GM12801 (cell line): Measurements from ENCODE around the gene RBBP8.

Source experiments
- TF ChIP-seq, protein P1 (sequence below): IDR thresholded peaks from one replicate; pipeline ENCODE4 v1.5.1; 2011; ENCODE audit warnings: control low read depth; ENCODE audit not compliant: insufficient read length; ENCODE audit errors: extremely low read depth

The RBBP8 gene

DNA sequence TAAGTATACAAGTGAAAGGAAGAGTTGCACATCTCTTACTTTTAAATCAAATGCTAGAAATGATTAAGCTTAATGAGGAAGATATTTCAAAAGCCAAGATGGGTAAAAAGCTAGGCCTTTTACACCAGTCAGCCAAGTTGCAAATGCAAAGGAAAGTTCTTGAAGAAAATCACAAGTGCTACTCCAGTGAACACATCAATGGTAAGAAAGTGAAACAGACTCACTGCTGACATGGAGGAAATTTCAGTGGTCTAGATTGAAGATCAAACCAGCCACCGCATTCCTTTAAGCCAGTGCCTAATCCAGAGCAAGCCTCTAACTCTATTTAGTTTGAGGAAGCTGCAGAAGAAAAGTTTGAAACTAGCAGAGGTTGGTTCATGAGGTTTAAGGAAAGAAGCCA lies 79.1 kb downstream of the RBBP8 start:
- TF ChIP-seq, protein P1, sequence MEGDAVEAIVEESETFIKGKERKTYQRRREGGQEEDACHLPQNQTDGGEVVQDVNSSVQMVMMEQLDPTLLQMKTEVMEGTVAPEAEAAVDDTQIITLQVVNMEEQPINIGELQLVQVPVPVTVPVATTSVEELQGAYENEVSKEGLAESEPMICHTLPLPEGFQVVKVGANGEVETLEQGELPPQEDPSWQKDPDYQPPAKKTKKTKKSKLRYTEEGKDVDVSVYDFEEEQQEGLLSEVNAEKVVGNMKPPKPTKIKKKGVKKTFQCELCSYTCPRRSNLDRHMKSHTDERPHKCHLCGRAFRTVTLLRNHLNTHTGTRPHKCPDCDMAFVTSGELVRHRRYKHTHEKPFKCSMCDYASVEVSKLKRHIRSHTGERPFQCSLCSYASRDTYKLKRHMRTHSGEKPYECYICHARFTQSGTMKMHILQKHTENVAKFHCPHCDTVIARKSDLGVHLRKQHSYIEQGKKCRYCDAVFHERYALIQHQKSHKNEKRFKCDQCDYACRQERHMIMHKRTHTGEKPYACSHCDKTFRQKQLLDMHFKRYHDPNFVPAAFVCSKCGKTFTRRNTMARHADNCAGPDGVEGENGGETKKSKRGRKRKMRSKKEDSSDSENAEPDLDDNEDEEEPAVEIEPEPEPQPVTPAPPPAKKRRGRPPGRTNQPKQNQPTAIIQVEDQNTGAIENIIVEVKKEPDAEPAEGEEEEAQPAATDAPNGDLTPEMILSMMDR = no peak

DNA sequence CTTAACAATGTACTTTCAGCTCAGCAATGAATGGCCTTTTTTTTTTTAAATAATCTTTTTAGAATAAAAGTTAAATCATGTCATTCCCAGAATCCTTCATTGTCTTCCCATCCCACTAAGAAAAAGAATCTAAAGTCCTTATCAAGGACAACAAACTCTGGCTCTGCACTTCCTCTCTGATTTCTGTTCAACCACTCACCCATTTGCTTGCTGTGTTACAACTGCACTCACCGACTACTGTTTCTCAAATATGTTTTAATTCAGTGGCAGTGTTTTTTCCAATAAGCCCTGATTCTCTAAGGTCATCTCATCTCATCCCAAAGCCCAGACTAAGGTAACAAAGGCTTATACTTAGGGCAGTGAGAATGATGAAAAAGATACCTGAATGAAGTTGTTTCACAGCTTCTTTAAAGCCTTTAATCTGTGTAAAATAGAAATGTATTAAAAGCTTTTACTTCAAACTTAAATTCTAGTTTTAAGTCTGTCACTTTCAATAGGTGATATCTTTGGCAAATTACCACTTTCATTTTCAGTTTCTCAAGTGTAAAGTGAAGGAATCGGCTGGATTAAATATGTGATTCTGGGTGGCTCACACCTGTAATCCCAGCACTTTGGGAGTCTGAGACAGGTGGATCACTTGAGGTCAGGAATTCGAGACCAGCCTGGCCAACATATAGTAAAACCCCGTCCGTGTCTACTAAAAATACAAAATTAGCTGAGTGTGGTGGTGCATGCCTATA lies 87.6 kb downstream of the RBBP8 start:
- TF ChIP-seq, protein P1 = no peak

DNA sequence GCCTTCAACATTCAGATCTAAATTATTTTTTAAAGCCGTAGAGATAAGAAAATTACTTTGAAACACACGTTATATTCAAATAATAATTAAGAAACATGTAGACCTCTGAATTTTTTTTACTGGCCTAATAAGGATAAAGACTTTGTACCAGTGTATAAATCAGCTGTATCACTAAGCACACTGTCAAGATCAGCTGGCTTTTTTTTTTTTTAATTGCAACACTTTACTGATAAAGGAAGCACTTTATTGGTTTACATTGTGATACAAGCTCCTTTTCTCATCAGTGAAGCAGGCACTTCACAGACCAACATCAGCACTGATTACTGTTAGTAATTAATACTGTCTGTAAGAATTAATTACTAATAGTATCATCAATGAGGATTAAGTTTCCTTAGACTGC lies 88.5 kb downstream of the RBBP8 start:
- TF ChIP-seq, protein P1 = no peak

DNA sequence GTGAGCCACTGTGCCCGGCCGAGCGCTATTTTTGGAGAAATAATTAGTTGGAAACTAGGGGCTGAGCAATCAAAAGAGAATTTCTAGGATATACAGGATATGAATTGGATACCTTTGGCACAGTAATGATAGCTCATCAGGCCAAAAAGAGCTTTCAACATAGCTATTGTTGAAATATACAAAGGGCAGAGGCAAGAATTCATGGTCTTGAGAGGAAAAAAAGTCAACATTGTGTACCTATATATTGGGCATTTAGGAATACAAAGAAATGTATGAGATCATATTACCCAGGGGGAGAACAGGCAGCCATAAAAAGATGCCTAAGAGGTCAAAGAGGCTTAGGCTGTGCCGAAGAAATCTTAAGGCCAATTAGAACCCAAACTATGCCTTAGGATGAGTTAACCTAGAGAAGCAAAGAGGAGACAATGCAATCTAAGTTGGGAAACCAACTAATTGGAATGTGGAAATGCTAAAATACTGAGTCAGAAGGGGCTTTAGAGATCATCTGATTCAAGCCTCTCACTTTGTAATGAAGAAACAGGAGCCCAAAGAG lies 99.0 kb downstream of the RBBP8 start:
- TF ChIP-seq, protein P1 = no peak

DNA sequence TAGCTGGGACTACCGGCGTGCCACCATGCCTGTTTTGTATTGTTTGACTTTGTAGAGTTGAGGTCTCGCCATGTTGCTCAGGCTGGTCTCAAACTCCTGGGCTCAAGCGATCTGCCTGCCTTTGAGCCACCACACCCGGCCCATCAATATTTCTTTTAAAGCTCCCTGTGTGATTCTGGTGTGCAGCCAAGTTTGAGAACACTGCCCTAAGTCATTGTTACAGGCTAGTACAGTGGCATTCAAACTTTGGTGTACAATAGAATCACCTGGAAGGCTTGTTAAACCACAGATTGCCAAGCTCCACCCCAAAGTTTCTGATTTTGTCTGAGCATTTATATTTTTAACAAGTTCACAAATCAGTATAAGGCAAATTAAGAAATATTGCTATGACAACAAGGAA lies 99.9 kb downstream of the RBBP8 start:
- TF ChIP-seq, protein P1 = no peak

DNA sequence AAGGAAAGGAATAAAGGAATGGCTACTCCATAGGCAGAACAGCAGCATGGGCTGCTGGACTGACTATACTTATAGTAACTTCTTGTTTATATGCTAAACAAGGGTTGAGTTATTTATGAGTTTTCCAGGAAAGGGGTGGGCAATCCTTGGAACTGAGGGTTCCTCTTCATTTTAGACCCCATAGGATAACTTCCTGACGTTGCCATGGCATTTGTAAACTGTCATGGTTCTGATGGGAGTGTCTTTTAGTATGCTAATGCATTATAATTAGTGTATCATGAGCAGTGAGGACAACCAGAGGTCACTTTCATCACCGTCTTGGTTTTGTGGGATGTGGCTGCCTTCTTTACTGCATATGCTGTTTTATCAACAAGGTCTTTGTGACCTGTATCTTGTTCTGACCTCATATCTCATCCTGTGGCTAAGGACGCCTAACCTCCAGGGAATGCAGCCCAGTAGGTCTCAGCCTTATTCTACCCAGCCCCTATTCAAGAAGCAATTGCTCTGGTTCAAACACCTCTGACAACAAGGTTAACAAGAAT lies 103.6 kb downstream of the RBBP8 start:
- TF ChIP-seq, protein P1 = no peak

DNA sequence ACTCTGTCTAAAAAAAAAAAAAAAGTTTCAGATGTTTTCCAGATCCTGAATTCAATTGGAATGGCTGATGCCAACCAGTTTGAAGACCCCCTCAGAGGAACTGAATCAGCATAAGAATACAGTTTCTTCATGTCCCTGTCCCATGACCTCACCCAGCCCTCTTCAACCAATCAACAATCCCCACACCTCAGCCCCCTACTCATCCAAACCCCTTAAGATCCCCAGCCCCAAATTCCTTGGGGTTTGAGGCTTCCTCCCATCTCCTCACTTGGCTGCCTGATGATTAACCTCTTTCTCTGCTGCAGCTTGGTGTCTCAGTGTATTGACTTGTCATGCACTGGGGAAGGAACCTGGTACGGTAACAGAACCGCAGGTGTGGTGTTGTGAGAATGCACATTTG lies 104.5 kb downstream of the RBBP8 start:
- TF ChIP-seq, protein P1 = no peak
